Stimulated activated CD4-positive, alpha-beta T cell treated with anti-CD3 and anti-CD28 coated beads, Interleukin-4, amount 100 ng/mL, for 48 hours (primary cell): ENCODE measurements around the gene TRIP12.
"Not testable (repeated sequence)": the region's sequence is repeated elsewhere in the genome, so short reads cannot be mapped to it uniquely, and the experiment has no call there.

Source experiments
- DNase-seq, 2 donors: peaks; one replicate each; pipeline ENCODE4 v3.0.0-alpha.2; 2020; ENCODE audit warnings: low read depth in 2 of 2

The TRIP12 gene

DNA sequence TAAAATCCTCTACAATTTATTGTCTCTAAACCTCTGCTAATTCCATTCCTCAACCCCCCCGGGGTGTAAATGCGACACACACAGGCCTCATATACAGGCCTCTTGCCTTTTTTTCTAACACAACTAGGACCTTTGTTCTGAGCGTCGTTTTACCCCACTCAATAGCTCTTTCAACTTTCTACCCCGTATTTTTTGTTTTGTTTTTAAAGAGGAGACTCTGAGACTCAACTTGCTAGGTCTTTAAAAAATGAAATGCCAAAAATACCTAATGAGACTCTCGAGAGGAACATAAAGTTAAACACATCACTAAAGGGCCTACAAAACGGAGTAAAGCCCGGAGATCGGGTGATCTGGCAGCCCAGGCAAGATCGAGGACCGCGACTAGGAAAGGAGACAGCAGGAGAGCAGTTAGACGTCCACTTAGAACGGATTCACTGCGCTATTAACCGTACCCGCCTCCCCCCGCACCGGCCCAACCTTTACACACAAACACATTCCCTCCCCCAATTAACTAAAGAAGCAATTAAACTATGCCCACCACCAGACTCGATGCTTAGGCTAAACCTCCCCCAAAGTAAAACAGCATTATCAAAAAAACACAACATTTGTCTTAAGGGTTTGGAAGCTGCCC is 1.7 kb downstream of the TRIP12 start:
- DNase-seq: no peak

DNA sequence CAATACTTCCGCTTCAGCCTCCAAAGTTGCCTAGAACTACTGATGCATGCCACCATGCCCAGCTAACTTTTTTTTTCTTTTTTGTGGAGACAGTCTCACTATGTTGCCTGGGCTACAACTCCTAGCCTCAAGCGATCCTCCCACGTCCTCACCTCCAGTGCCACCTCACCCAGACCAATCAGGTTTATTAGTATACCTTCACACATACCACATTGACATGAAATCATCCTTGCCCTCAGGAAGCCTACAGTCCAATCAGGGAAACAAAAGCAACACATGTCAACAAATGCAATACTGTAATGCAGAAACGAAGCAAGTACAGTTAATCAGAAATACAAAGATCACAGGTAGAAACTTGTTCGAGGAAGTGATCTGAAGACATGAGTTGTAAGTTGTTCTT is 4.0 kb downstream of the TRIP12 start:
- no peak for DNase-seq

DNA sequence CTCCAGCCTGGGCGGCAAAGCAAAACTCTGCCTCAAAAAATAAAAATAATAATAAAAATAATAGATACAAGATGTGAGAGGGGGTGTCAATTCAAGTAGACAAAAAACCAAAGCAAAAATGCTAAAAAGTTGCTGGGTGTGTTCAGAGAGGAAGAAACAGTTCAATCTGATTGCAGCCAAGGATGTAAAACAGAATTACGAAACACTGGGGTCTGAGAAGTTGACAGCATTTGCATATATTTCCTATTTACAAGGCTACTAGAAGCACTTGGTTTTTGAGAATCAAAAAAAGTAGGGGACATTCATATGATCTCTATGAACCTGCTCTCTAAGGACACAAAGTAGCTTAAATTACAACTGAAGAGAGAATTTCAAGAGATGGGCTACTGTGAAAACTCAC is 7.6 kb downstream of the TRIP12 start:
- no peak for DNase-seq

DNA sequence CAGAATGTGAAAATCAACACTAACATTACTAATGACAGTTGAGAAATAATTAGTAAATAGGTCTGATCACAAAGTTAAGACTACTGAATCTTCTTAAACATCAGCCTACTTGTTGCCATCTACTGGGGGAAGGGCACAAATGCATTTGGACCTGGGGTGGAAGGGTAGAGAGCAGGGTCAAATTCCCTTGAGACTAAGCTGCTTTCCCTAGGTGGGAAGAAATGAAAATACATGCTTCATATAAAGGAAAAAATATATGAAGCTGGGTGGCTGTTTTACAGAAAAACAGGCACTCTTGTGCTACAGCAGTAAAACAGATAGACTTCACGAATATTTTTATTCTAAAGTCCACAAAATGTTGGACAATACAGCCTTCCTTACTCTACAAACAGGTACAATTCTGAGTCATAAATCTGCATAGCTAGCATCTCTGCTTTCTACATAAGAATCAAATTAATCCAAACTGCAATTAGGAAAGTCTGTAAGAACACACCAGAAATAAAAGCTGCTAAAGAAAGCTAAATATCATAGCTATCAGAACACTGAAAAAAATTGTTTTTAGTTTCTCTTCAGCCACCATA is 10.9 kb downstream of the TRIP12 start:
- no peak for DNase-seq

DNA sequence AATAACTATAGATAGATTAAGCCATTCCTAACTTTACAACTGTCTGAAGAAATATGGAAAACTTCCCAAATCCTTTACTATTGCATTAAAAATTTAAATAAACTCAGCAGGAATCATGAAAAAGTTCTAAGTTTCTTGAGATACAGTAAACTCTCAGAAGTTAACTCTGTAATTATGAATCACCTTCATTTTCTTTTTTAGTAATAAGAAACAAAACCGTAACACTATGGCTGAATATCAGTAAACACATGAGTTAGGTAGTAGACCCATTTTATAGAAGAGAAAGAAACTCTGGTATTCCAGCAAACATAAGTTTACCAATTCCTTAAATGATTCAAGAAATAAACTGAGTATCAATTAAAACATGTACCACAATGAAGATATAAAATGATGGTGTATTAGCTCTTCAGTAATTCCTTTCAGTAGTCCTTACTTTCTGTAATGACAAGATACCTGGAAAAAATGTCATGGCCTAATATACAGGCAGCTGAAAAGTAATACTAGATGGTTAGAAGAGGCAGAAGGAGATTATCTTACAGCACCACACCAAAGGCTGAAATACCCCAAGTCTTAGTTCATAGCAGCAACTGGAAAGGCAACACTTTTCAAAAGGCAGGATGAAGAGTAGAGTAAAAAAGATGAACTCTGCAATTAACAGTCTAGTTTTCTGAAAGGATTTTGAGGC is 11.5 kb downstream of the TRIP12 start:
- DNase-seq: no peak

DNA sequence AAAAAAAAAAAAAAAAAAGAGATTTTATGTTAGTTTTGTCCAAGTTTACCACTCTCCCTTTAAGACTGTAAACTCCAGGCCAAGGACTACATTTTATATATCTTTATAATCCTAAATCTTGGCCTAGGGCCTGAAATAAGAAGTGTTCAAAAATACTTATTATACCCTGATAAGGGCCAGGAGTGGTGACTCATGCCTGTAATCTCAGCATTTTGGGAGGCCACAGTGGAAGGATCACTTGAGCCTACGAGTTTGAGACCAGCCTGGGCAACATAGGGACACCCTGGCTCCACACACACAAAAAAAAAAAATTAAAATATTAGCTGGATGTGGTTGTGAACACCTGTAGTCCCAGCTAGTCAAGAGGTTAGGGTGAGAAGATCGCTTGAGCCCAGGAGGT is 12.7 kb downstream of the TRIP12 start:
- DNase-seq: no peak

DNA sequence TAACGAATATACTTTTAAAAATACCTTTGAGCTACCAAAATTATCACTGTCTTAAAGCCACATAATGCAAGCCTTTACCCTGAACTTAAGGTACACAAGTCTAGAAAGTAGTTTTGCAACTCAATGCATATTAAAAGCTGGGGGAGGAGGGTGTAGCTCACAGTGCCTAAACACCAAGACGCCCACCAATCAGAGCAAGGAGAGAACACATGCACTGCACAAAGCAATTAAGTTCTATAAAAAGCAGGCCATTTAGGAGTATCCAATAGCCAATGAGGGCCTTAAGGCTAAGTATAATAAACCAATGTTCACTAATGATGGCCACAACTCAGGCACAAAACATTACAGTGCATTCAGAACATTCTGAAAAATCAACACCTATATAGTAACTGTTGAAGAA is 16.2 kb downstream of the TRIP12 start:
- no peak for DNase-seq

DNA sequence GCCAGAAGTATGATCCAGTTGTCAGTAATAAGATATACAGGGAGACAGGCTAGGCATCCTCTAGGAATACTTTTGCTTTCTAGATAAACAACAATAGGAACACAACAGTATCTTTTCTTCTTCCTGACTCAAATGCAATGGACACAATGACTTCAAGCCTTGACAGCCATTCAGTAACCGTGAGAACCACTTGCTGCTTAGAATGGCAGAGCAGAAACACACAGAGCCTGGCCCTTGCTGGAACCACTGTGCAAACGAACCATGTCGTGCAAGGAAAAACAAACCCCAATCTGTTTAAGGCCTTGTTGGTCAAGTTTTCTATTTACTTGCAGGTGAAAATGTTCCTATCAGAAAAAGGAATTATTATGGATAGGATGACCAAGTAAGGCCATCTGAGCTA is 18.8 kb downstream of the TRIP12 start:
- no peak for DNase-seq

DNA sequence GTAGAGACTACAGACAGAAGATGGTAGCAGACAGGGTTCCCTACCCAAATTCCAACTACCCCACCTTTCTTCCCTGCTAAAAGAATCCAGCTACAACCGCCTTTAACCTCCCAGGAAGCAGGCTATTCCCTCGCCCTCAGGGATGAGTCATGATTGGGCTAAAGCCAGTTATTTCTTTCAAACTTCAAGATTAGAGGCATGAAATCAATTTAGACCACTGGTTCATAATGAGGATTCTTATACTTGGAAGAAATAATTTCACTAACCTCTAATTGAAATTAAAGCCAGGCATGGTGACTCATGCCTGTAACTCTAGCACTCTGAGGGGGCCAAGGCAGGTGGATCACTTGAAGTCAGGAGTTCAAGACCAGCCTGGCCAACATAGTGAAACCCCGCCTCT is 20.0 kb downstream of the TRIP12 start:
- no peak for DNase-seq

DNA sequence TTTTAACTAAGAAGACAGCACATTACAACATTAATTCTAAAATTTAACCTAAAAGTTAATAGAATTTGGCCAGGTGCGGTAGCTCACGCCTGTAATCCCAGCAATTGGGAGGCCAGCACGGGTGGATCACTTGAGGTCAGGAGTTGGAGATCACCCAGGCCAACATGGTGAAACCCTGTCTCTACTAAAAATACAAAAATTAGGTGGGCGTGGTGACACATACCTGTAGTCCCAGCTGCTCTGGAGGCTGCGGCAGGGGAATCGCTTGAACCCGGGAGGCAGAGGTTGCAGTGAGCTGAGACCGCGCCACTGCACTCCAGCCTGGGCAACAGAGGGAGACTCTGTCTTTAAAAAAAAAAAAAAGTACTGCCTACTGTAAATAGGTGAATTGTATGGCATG is 21.3 kb downstream of the TRIP12 start:
- not testable (repeated sequence) for DNase-seq

DNA sequence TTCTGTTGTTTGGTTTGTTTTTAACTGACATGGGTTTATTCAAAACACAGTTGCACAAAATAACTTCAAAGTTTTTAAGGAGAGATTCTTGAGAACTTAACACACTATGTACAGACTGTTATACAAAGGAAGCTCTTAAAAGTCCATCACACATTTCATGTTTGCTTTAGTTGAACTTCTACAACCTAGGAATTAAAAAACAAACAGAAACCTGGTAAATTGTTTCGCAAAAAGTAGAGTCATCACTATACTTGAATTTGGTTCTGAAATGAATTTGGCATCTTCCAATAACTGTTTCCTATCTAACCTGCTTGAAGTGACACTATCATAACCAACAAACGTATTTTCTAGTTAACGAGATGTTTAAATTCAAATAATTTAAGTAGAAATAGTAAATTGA is 21.8 kb downstream of the TRIP12 start:
- DNase-seq: no peak

DNA sequence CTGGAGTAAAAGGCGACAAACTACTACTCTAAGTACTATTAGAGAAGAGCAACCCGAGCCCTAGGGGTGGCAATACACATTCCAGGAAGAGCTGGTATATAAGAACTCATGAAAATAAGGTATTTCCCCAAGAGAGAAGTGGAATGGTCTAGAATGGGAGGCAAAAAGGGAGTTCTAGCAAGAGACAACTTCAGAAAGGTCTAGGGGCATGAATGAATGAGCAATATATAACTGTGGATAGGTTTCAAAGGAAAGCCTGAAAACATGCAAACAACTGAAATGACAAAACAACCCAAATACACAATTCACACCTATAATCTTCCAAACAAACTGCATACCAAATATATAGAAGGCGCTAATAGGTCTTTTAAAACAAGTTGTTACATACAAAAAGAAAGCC is 22.2 kb downstream of the TRIP12 start:
- DNase-seq: no peak

DNA sequence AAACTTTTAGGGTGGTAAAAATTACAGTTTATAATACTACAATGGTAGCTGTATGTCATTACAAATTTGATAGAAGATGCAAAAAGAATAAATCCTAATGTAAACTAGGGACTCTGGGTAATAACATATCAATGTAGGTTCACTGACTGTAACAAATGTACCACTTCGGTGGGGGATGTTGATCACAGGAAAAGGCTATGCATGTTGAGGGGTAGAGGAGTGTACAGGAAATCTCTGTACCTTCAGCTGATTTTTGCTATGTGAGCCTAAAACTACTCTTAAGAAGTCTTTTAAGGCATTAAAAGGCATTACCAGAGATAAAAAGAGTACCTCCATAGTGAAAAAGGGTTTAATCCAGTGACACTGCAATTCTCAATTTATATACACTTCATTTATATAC is 25.0 kb downstream of the TRIP12 start:
- no peak for DNase-seq

DNA sequence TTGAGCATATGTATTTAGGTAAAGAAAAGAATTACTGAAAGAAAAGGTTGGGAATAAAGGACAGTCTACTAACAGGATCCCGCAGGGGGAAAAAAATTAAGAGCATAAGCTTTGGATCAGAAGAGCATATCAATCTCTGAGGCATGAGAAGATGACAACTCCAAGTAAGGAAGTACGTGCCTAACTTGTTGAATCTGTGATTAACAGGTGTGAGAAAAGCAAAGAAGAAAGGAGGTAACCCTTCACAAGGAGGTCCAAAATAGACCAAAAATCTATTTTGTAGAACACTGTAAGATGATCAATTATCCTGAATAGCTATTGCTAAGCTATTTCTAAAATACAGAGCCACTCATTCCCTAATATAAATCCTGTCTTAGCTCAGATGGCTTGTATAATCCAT is 32.8 kb downstream of the TRIP12 start:
- no peak for DNase-seq

DNA sequence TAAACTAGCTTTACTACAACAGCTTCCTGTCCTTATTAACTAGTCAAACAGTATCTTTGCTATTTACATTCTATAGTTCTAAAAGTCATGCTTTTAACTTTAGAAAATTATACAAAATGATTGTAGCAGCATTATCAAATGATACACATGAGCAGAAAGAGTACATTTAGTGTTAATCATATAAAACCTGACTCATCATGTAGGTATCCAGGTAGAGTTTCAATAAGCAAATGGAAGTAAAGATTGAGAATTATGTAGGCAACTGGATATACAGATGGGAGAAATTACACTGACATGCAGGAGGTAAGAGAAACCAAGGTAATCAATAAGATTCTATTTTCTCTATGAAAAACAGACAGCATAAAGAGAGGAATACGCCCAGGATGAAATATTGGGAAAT is 33.8 kb downstream of the TRIP12 start:
- no peak for DNase-seq

DNA sequence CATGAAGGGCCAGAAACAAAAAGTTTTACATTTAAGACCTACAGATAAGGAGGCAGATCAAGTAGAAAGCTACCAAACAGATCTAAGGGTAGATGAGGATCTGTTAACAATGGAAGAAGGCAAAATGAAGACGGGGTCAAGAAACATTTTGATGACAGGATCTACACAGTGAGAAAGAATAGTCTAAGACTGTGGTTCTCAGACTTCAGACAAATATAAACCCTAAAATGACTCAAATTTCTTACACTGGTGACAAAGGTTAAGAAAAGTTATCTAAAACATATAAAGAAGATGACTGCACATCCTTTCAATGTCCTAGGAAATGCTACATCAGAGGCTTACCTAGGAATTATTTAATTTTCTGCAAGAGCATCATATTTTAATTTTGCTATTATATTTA is 34.4 kb downstream of the TRIP12 start:
- no peak for DNase-seq

DNA sequence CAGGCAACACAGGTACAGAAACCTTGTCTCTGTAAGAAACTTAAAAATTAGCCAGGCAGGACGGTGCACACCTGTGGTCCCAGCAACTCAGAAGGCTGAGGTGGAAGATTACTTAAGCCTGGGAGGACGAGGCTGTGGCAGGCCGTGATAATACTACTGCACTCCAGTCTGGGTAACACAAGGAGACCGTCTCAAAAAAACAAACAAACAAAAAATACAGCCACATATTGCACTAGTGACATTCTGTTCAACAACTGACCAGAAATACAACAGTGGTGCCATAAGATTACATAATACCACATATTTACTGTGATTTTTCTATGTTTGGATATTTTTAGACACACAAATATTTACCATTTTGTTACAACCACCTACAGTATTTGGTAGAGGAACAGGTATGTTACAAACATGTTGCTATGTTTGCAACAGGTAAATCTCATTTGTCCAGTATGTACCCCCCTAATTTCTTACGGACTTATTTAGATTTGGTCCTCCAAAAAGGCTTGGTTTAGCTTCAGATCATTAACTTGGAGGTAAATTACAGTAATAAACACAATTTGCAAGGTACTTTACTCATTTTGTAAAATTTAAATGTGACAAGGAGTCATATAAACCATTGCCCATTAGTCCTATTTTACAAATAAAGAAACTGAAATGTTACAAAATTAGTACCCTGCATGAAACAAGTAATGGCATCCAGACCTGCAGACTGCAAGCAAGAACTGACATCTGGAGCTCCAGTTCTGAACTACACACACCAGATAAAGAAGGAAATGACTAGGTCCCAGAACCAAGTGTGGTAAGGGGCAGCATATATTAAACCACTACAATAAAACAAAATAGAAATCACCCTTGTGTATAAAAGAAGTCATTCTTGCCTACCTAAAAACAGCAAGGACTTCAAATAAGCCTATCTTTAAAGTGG is 36.8 kb downstream of the TRIP12 start:
- DNase-seq: no peak

DNA sequence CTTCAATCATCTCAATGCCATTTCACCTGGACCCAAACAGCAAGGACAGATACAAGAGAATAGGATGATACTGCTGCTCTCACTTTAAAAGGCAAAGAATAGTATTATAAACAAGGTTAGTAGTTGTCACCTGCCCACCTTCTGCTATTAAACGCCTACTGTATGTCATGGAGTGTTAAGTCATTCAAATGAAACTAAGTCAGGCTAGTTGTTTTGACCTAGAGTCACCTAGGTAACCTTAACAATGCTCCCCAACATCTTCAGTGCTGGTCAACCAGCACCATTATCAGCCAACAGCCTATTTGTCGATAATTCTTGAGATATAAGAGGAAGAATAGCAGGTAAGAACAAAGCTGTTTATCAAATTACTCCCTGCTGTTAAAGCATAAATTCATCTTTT is 39.2 kb downstream of the TRIP12 start:
- no peak for DNase-seq

DNA sequence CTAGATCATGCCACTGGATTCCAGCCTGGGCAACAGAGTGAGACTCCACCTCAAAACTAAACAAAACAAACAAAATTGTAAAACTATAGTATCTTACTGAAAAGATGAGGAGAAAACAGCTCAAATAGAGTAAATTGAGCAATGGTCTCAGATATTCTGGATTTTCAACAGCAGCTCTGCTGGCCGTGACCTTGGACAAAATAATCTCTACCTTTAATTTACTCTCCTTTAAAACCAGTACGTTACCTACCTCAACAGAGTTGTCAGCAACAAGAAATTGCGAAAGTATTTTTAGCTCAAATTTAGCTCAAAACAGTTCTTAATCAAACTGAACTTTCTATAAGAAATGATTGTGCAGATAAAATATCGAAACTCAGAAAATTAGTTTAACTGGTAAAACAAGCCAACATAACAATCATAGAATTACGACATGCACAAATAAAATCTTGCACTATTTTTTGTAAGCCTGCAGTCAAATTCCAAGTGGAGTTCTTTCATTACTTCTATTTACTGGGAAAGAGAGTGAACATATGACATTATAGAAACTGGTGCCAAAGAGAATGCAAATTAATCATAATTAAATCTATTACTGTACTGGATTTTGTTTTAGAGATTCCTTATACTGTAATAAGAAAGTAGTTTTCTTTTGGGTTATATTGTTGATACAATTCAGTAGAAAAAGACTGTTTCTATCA is 40.8 kb downstream of the TRIP12 start:
- DNase-seq: no peak

DNA sequence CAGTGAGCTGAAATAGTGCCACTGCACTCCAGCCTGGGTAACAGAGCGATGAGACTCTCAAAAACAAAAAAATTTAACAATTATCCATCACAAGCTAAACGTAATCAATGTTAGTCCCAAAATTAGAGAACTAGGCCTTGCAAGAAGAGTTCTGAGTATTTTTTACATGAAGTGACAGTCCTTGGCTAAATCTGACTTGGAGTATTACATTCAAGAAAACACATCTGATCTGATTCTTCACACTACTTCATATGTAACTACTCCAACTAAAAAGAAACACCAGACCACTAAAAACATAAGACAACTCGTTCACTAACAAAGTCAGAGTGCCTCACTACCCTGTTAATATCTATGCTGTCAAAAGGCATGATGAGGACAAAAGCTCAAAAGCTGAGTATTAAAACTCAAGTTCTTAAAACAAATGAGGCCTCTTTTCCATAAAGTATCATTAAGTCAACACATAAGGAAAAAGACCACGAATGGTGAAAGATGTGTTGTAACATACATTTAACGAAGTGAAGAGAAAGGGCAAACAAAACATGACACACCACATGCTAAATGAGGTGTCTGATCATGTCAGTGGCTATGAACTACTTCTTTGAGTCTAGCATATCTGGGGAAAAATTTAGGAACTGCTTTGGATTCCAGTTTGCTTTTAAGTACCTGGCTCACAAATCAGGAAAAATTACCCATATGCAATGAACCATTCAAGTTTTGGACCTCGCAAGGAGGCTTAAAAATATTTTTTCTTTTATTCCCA is 42.4 kb downstream of the TRIP12 start:
- DNase-seq: no peak

DNA sequence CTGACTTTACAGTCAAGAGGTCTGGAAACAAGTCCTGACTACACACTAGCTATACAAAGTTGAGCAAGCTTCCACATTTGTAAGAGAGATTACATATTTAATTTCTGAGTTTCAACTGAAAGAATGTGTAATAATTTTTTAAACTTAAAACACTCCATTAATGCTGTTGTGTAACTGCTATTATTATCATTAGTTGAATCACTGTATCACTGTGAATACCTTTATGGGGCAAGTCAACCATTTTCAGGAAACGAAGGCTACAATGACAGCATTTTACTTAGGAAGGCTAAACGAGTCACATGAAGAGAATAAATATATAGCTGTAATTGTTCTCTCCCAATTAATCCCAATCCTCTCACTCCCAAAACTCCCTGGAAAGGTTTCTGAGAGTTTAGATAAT is 46.3 kb downstream of the TRIP12 start:
- no peak for DNase-seq
